Vagina (tissue), 2 donors: ENCODE data around the gene ADAMTSL3. TPM values are rescaled to one million over a fixed set of nuclear protein-coding genes. Genes with fewer than 3 reads are reported as not detected.

ENCODE experiments used
- DNase-seq, 2 donors: peaks; one replicate each; pipeline ENCODE4 v3.0.0-alpha.2; 2017; ENCODE audit errors: extremely low spot score in 2 of 2
- H3K27ac ChIP-seq: fragments of 200-600 bp; sonication (generic); one replicate; pipeline ENCODE4 v1.5.1; 2019
- H3K27me3 ChIP-seq: fragments of 200-600 bp; sonication (generic); one replicate; pipeline ENCODE4 v1.5.1; 2019
- H3K36me3 ChIP-seq, 2 donors: fragments of 200-600 bp; sonication (generic); one replicate each; pipeline ENCODE4 v1.5.1; 2017 to 2019
- H3K4me1 ChIP-seq: fragments of 200-600 bp; sonication (generic); one replicate; pipeline ENCODE4 v1.5.1; 2019
- H3K4me3 ChIP-seq, 2 donors: fragments of 200-600 bp; sonication (generic); 1 replicate in 1 of 2; 2 replicates in 1 of 2; pipeline ENCODE4 v1.5.1; 2016 to 2019
- H3K9me3 ChIP-seq: fragments of 200-600 bp; sonication (generic); one replicate; pipeline ENCODE4 v1.5.1; 2019
- POLR2A ChIP-seq, 2 donors: fragments of 450-650 bp; IDR thresholded peaks; one replicate each; pipeline ENCODE4 v1.6.1; 2017; ENCODE audit warnings: antibody characterized with exemption in 2 of 2, mild to moderate bottlenecking in 2 of 2, moderate library complexity in 2 of 2
- POLR2AphosphoS5 ChIP-seq, 2 donors: sonication (generic); formaldehyde crosslinking; IDR thresholded peaks; one replicate each; pipeline ENCODE4 v1.9.0; 2017; ENCODE audit warnings: antibody characterized with exemption in 2 of 2, mild to moderate bottlenecking in 2 of 2, low read depth in 1 of 2; ENCODE audit not compliant: insufficient read depth in 1 of 2
- intact Hi-C: fragments of 100-400 bp; cut with DNase I; formaldehyde crosslinking; loops from one replicate; pipeline ENCODE4 v1.15.1; 2023
- total RNA-seq: library from RNA; depleted of rRNA; stranded (reverse); fragments of >200 nt; gene quantifications from one replicate; pipeline ENCODE4 v1.2.3, GENCODE V29; 2016
- TF ChIP-seq, protein P1 (sequence below), 3 experiments: fragments of 450-650 bp in 2 of 3; fragments of 200-600 bp in 1 of 3; sonication (generic) in 1 of 3; IDR thresholded peaks; one replicate each; pipeline ENCODE4 v1.5.1; 2017 to 2019; ENCODE audit warnings: antibody characterized with exemption in 3 of 3, mild to moderate bottlenecking in 2 of 3, moderate library complexity in 2 of 3

ADAMTSL3 gene
- total RNA-seq, 1 donor from 2014 or later, result 4.2 TPM

GRCh38 chr15:83610901-83611685, 42.8 kb upstream of the ADAMTSL3 start:
- DNase-seq, result no peak
- Histone ChIP-seq H3K4me3 (no peak overlapping the region), H3K9me3 (no peaks in the 10 kb centered on the region), H3K27ac (no peak overlapping the region), H3K27me3 (no peaks in the 10 kb centered on the region), H3K4me1 (peaks cover 5% of the 10 kb centered on the region), H3K36me3 (no peaks in the 10 kb centered on the region)
- TF ChIP-seq, protein P1, sequence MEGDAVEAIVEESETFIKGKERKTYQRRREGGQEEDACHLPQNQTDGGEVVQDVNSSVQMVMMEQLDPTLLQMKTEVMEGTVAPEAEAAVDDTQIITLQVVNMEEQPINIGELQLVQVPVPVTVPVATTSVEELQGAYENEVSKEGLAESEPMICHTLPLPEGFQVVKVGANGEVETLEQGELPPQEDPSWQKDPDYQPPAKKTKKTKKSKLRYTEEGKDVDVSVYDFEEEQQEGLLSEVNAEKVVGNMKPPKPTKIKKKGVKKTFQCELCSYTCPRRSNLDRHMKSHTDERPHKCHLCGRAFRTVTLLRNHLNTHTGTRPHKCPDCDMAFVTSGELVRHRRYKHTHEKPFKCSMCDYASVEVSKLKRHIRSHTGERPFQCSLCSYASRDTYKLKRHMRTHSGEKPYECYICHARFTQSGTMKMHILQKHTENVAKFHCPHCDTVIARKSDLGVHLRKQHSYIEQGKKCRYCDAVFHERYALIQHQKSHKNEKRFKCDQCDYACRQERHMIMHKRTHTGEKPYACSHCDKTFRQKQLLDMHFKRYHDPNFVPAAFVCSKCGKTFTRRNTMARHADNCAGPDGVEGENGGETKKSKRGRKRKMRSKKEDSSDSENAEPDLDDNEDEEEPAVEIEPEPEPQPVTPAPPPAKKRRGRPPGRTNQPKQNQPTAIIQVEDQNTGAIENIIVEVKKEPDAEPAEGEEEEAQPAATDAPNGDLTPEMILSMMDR (IDR thresholded peaks at IDR 0.05), result no peak
- TF ChIP-seq POLR2AphosphoS5 (IDR thresholded peaks at IDR 0.05; ENCODE audit: insufficient read depth in 1 of 2, low read depth in 1 of 2), result no peak
- TF ChIP-seq POLR2A (IDR thresholded peaks at IDR 0.05), result no peak
- intact Hi-C loops, result no loop called here

GRCh38 chr15:83612226-83612625, 41.7 kb upstream of the ADAMTSL3 start:
- Histone ChIP-seq H3K4me1 (peaks cover 5% of the 10 kb centered on the region), H3K36me3 (no peaks in the 10 kb centered on the region), H3K27ac (no peak overlapping the region), H3K27me3 (no peaks in the 10 kb centered on the region), H3K4me3 (no peak overlapping the region), H3K9me3 (no peaks in the 10 kb centered on the region)
- intact Hi-C loops, result no loop called here
- TF ChIP-seq POLR2A (IDR thresholded peaks at IDR 0.05), result no peak
- no peak for TF ChIP-seq POLR2AphosphoS5 (IDR thresholded peaks at IDR 0.05; ENCODE audit: insufficient read depth in 1 of 2, low read depth in 1 of 2)
- TF ChIP-seq, protein P1 (IDR thresholded peaks at IDR 0.05), result no peak
- no peak for DNase-seq

DNA sequence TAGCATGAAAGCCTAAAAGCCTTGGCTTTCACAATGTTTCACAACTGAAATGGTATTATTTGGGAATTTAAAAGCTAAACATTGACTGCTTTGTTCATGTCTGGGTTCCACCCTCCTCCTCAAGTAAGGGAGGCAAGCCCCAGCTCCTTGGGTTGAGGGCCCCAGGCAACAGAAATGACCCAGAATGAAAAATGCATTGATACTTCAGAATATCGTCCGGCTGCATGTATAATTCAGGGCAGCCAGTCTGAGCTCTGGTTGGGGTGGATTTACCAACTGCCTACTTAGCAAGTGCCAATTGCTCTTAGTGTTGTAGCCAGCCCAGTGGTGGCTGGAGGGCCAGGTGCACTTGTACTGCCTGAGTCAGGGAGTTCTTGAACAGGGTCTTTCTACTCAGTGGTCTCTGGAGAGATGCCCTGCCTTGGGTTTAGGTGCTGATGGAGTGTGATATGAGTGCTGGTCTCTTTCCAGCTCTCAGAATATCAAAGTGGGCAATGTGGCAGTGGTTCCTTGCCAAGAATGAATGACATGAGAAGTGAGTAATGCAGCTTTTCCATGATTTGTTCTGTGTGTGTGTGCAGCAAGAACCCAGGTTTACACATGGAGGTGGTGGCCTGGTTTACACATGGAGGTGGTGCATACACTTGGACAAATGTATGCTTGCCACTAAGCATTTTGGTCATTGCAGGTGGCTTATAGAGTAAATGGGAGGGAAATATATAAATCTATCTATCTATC, 40.9 kb upstream of the ADAMTSL3 start:
- intact Hi-C loops, result no loop called here
- no peak for DNase-seq
- Histone ChIP-seq H3K27me3 (no peaks in the 10 kb centered on the region), H3K4me3 (no peak overlapping the region), H3K27ac (no peak overlapping the region), H3K36me3 (no peaks in the 10 kb centered on the region), H3K4me1 (peaks cover 5% of the 10 kb centered on the region), H3K9me3 (no peaks in the 10 kb centered on the region)
- TF ChIP-seq POLR2A (IDR thresholded peaks at IDR 0.05) (no peak), POLR2AphosphoS5 (IDR thresholded peaks at IDR 0.05; ENCODE audit: insufficient read depth in 1 of 2, low read depth in 1 of 2) (no peak)
- TF ChIP-seq, protein P1 (IDR thresholded peaks at IDR 0.05), result no peak

DNA sequence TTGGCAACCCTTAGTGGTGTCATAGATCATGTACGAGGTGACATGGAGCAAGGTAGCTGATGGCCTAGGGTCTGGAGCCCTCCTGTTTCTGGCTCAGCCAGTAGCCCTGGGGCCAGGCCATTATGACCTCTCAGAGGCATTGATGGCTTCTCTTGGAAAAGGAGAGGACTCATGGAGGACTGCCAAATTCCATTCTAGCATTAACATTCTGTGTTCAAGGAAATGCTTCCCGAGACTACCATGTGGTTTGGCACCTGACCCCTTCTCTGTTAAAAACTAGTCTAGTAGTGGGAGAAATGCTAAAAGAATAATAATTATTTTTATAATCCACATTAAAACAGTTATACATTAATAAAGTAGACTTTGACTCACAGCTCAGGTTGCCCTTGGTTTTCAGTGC, 40.2 kb upstream of the ADAMTSL3 start:
- Histone ChIP-seq H3K27me3 (no peaks in the 10 kb centered on the region), H3K9me3 (no peaks in the 10 kb centered on the region), H3K36me3 (no peaks in the 10 kb centered on the region), H3K4me3 (no peak overlapping the region), H3K27ac (no peak overlapping the region), H3K4me1 (peaks cover 5% of the 10 kb centered on the region)
- intact Hi-C loops, result no loop called here
- DNase-seq, result no peak
- no peak for TF ChIP-seq POLR2A (IDR thresholded peaks at IDR 0.05)
- TF ChIP-seq POLR2AphosphoS5 (IDR thresholded peaks at IDR 0.05; ENCODE audit: insufficient read depth in 1 of 2, low read depth in 1 of 2), result no peak
- TF ChIP-seq, protein P1 (IDR thresholded peaks at IDR 0.05), result no peak

GRCh38 chr15:83616840-83617239, 37.1 kb upstream of the ADAMTSL3 start:
- Histone ChIP-seq H3K36me3 (no peaks in the 10 kb centered on the region), H3K4me3 (no peak overlapping the region), H3K9me3 (no peaks in the 10 kb centered on the region), H3K27me3 (no peaks in the 10 kb centered on the region), H3K27ac (no peak overlapping the region), H3K4me1 (peaks cover 5% of the 10 kb centered on the region)
- intact Hi-C loops, result no loop called here
- TF ChIP-seq, protein P1 (IDR thresholded peaks at IDR 0.05), result no peak
- no peak for TF ChIP-seq POLR2AphosphoS5 (IDR thresholded peaks at IDR 0.05; ENCODE audit: insufficient read depth in 1 of 2, low read depth in 1 of 2)
- no peak for TF ChIP-seq POLR2A (IDR thresholded peaks at IDR 0.05)
- no peak for DNase-seq
